COLO668 (cell line): ENCODE measurements around the gene PRR14.
"Not testable (repeated sequence)": the region's sequence is repeated elsewhere in the genome, so short reads cannot be mapped to it uniquely, and the experiment has no call there.

ENCODE experiments used
- DNase-seq: peaks from one replicate; lab custom pipeline; 2025; ENCODE audit not compliant: unreplicated experiment; lab: John Stamatoyannopoulos, UW

The PRR14 gene

GRCh38 chr16:30628628-30629540, 21.9 kb upstream of the PRR14 start:
- DNase-seq, result peak; percentile 85

GRCh38 chr16:30632454-30632853, 18.3 kb upstream of the PRR14 start:
- not testable (repeated sequence) for DNase-seq

- DNase-seq, result no peak
Observed at GRCh38 chr16:30633526-30633925, 17.2 kb upstream of the PRR14 start.

- DNase-seq, result no peak
Observed at GRCh38 chr16:30636599-30636998, 14.2 kb upstream of the PRR14 start.

DNA sequence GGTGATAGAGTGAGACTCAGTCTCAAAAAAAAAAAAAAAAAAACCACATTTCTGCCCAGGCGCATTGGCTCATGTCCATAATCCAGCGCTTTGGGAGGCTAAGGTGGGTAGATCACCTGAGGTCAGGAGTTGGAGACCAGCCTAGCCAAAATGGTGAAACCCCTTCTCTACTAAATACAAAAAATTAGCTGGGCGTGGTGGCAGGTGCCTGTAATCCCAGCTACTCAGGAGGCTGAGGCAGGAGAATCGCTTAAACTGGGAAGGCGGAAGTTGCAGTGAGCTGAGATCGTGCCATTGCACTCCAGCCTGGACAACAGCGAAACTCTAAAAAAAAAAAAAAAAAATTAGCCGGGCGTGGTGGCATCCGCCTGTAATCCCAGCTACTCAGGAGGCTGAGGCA, 13.6 kb upstream of the PRR14 start:
- not testable (repeated sequence) for DNase-seq

- peak; percentile 17 for DNase-seq
Observed at GRCh38 chr16:30637944-30638343, 12.8 kb upstream of the PRR14 start.

DNA sequence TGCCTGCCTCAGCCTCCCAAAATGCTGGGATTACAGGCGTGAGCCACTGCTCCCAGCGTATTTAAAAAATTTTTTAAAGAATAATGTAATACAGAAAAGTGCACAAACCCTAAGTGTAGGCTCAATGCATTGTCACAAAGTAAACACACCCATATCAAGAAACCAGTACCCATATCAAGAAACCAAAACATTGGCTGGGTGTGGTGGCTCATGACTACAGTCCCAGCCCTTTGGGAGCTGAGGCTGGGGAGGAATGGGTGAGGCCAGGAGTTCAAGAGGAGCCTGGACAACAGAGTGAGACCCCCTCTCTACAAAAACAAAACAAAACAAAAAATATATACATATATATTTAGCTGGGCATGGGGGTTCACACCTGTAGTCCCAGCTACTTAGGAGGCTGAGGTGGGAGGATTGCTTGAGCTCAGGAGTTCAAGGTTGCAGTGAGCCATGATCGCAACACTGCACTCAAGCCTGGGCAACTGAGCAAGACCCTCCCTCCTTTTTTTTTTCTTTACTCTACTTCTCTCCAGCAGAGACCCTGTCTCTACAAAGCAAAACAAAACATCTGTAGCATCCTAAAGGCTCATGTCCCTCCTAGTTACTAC, 9.3 kb upstream of the PRR14 start:
- DNase-seq, result no peak

DNA sequence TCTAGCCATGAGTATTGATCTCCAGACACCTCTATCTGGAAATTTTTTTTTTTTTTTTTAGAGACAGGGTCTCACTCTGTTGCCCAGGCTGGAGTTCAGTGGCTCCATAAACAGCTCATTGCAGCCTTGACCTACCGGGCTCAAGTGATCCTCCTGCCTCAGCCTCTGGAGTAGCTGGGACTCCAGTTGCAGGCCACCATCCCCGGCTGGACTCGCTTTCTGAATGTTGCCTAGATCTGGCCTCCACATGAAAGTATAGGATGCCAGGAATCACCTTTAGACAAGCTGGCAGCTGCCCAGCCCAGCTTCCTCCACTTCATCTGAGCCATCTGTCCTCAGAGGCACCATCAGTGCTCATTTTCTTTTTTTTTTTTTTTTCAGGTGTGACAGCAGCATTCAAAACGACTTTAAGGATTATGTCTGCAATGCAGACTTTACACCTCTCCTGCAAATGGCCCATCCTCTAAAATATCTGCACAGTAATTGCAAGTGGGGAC, 6.4 kb upstream of the PRR14 start:
- DNase-seq, result no peak

GRCh38 chr16:30645727-30646126, 5.0 kb upstream of the PRR14 start:
- DNase-seq, result no peak

DNA sequence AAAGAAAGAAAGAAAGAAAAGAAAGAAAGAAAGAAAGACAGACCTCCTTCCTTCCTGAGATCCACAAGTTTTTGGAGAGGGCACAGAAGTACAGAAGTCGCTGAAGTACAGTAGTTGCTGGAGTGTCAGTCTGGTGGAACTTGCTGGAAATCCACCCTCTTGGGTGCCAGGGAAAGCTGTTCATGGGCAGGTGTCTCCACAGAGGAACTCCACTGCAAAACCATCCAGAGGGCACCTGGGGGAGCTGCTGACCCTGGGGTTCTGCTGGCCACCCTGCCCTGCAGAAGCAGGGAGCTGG, 3.5 kb upstream of the PRR14 start:
- DNase-seq, result no peak

DNA sequence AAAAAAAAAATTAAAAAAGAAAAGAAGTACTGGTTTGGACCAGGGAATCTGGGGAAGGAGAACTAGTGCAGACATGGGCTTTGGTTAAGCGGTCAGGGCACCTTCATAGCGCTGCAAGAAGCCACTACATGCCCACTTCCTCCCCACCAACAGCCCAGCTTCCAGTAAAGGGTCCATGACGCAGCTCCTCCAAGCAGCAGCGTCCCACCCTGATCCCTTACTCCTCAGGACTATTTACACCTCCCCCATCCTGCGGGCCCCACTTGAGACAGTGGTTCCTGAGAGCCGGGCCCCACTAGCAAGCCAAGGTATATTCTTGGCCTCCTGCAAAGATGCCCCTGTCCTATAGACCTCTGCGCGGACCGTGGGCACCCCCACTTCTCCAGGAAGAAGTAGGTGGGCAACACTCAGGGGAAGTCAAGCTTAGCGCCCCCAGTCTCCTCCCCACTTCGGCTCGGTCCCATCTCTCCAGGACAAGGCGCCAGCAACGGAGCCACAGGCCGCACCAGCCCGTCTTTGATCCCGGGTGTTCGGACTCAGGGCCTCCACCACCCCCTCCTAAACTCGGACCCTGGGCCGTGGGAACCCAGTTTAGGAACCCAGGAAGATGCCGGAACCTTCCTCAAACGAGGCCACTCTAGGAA, 913 bp upstream of the PRR14 start:
- DNase-seq, result no peak

DNA sequence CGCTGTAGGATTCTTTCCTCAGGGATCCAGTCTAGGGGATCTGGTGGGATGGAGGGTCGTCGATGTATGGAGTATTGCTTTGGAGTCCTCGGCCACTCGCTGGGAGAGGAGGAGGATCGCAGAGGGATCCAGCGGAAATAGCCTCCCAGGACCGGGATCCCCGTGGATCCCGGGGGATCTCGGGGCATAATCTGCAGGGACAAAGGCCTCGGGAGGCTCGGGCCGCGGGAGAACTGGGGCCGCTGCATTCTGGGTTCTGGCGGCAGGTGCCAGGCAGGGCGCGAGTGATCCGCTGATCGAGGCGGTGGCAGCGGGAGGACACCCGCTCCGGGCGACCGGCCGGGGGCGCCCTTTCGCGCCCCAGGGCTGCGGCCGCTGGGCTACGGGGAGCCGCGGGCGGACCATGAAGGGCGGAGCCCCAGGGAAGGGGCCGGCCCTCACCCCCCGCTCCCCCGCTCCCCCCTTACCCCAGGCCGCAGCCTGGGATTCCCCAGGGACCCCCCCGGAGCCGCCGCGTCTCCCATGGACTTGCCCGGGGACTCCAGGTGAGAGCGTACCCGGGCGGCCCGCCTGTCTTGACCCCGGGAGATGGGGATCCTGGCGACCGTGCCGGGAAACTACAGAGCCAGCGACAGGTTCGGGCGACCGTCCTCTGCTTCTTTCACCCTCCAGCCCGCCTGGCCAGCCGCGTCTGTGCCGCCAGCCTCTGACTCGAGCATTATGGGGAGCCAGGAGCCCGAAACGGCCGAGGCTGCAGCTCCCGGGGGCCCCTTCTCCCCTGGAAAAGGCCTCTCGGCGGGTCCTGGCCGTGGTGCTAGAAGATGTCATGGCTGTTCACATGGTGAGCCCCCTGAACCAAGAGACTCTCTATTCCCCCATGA, 604 bp downstream of the PRR14 start:
- DNase-seq, result peak; percentile 88

DNA sequence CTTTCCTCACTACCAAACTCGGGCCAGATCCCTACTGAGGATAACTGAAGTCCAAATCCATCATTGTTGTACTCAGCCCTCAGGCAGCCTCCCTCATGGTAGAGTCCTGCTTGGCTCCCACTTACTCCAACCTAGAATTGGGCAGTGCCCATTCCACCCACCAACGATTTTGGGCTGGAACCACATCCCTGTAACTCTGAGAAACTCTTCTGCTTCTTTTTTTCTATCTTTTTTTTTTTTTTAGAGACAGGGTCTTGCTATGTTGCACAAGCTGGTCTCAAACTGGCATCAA, 1.2 kb downstream of the PRR14 start:
- DNase-seq, result no peak

- DNase-seq, result no peak
Observed at GRCh38 chr16:30652718-30653117, 2.0 kb downstream of the PRR14 start.

GRCh38 chr16:30654856-30655255, 4.1 kb downstream of the PRR14 start:
- no peak for DNase-seq

GRCh38 chr16:30655815-30656347, 5.1 kb downstream of the PRR14 start:
- no peak for DNase-seq

DNA sequence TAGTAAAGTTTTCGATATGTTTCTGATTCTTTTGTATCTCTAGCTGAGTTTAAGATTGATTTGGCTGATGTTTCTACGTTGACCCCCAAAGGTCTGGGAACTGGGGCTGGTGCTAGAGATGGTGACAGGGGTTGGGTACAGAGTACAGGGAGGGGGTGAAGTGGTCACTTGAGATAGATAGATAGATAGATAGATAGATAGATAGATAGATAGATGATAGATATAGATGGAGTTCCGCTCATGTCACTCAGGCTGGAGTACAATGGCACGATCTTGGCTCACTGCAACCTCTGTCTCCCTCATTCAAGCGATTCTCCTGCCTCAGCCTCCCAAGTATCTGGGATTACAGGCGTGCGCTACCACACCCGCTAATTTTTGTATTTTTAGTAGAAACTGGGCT, 5.6 kb downstream of the PRR14 start:
- no peak for DNase-seq

GRCh38 chr16:30656974-30657865, 6.5 kb downstream of the PRR14 start:
- peak; percentile 59 for DNase-seq

- DNase-seq, result peak; percentile 100
Observed at GRCh38 chr16:30657866-30658730, 7.3 kb downstream of the PRR14 start, which contains the start of gene FBRS. Gene FBRS (plus strand): TSS chr16:30658431. CDS start chr16:30659519, 1,088 bp downstream.
